Activated T-cell treated with anti-CD3 and anti-CD28 coated beads, Interleukin-2, amount 50 U/mL, for 4 hours (primary cell): ENCODE measurements around the gene CRISPLD2. TPM values are rescaled to one million over a fixed set of nuclear protein-coding genes. Genes with fewer than 3 reads are reported as not detected.

ENCODE experiments used
- total RNA-seq, 3 donors: library from RNA; stranded (reverse); gene quantifications; one replicate each; pipeline ENCODE4 v1.2.1, GENCODE V29; 2021

The CRISPLD2 gene
- total RNA-seq, 3 donors from 2014 or later: 0.11 to 0.57 (median 0.46) TPM

Other genes starting within 250 kb of the CRISPLD2 start
- 100 to 1,000 TPM; 209 to 331 (median 274) TPM for gene COTL1, start 201.9 kb upstream of the CRISPLD2 start, total RNA-seq
- gene KLHL36, start 171.5 kb upstream of the CRISPLD2 start, total RNA-seq: 10 to 100 TPM; 28.9 to 32.1 (median 31.0) TPM
- 100 to 1,000 TPM; 118 to 142 (median 135) TPM for gene USP10, start 120.0 kb upstream of the CRISPLD2 start, total RNA-seq
- 10 to 100 TPM; 27.2 to 34.6 (median 31.8) TPM for gene ZDHHC7, start 191.6 kb downstream of the CRISPLD2 start, total RNA-seq
- gene KIAA0513, start 207.8 kb downstream of the CRISPLD2 start, total RNA-seq: 10 to 100 TPM; 13.6 to 19.6 (median 17.6) TPM